ENCODE results near the gene OSBPL7.

DNA sequence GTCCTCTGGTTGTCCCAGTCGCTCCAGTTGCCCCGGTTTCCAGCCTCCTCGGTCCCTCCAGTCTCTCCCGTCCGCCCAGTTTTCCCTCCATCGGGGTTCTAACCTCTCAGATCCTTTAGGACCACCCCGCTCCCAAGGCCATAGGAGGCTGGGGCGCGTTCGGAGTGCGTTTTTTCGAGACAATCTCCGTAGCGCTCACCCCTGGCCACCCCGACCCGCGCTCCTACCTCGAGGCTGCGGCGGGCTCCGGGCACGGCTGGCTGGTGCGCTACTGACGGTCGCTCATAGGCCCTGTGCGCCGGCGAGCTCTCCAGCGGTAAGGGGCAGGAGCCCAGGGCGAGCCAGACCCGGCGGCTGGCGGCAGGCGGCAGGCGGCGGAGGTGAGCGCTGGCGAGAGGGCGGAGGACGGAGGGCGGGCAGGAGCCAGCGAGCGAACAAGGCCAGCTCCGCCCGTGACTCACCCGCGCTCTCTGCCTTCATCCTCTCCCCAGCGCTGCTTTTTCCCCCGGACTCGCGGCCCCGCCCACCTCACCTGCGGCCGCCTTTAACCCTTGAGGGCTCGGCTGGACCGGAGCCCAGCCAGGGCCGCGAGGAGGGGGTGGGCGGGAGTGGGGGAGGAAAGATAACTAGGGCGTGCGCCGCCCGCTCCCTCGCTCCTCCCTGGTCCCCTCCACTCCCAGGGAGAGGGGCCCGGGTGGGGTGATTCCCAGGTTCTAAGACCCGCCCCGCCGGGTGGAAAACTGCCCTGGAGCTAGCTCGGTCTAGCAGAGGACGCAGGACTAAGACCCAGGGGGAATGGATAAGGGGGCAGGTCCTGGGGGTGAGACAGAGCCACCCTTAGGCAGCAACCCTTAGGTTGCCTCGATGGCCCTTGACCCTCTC, 29.3 kb upstream of the OSBPL7 start, which contains the start of gene SP6:
- TF ChIP-seq, protein P1, sequence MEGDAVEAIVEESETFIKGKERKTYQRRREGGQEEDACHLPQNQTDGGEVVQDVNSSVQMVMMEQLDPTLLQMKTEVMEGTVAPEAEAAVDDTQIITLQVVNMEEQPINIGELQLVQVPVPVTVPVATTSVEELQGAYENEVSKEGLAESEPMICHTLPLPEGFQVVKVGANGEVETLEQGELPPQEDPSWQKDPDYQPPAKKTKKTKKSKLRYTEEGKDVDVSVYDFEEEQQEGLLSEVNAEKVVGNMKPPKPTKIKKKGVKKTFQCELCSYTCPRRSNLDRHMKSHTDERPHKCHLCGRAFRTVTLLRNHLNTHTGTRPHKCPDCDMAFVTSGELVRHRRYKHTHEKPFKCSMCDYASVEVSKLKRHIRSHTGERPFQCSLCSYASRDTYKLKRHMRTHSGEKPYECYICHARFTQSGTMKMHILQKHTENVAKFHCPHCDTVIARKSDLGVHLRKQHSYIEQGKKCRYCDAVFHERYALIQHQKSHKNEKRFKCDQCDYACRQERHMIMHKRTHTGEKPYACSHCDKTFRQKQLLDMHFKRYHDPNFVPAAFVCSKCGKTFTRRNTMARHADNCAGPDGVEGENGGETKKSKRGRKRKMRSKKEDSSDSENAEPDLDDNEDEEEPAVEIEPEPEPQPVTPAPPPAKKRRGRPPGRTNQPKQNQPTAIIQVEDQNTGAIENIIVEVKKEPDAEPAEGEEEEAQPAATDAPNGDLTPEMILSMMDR (IDR thresholded peaks at IDR 0.05; ENCODE audit: low read length) = no peak
- no peak for TF ChIP-seq EZH2 (IDR thresholded peaks at IDR 0.05; ENCODE audit: borderline replicate concordance, low read length)

Measured in OCI-LY1 (cell line).